Lower leg skin (tissue), 3 donors: Measurements from ENCODE around the gene MICALL2.

Source experiments
- CTCF ChIP-seq, 3 donors: fragments of 450-650 bp; IDR thresholded peaks; one replicate each; pipeline ENCODE4 v1.5.1; 2016; ENCODE audit warnings: antibody characterized with exemption in 3 of 3, mild to moderate bottlenecking in 3 of 3, moderate library complexity in 2 of 3
- POLR2A ChIP-seq, 2 donors: fragments of 450-650 bp; IDR thresholded peaks; one replicate each; pipeline ENCODE4 v1.6.1; 2016 to 2017; ENCODE audit warnings: antibody characterized with exemption in 2 of 2, mild to moderate bottlenecking in 1 of 2, moderate library complexity in 1 of 2

GRCh38 chr7:1454542-1454941 lies 4.7 kb downstream of the MICALL2 start:
- TF ChIP-seq POLR2A (IDR thresholded peaks at IDR 0.05): no peak
- TF ChIP-seq CTCF (IDR thresholded peaks at IDR 0.05): no peak
